K562 (cell line): ENCODE results near the gene CNPY4. TPM values are rescaled to one million over a fixed set of nuclear protein-coding genes. Genes with fewer than 3 reads are reported as not detected.

ENCODE experiments used
- DNMT1 ChIP-seq: fragments of 450-650 bp; IDR thresholded peaks from 2 replicates; pipeline ENCODE4 v1.6.1; 2016; ENCODE audit warnings: antibody characterized with exemption, mild to moderate bottlenecking
- ELF4 ChIP-seq: fragments of 450-650 bp; formaldehyde crosslinking; IDR thresholded peaks from 2 replicates; pipeline ENCODE4 v1.4.0; 2022; ENCODE audit warnings: missing genetic modification characterization
- HNRNPL ChIP-seq: fragments of 200-400 bp; formaldehyde crosslinking; IDR thresholded peaks from 2 replicates; pipeline ENCODE4 v1.6.1; 2017; ENCODE audit warnings: low read depth, mild to moderate bottlenecking, low read length
- KDM1A ChIP-seq, 2 experiments: fragments of 450-650 bp; IDR thresholded peaks; 2 replicates each; pipeline ENCODE4 v1.6.1; 2016; ENCODE audit warnings: mild to moderate bottlenecking in 2 of 2
- MITF ChIP-seq: IDR thresholded peaks from 2 replicates; pipeline ENCODE4 v1.6.1; 2014; ENCODE audit warnings: antibody characterized with exemption
- NCOA6 ChIP-seq: fragments of 450-650 bp; IDR thresholded peaks from 2 replicates; pipeline ENCODE4 v1.6.1; 2017; ENCODE audit warnings: mild to moderate bottlenecking
- NFIC ChIP-seq: fragments of 450-650 bp; IDR thresholded peaks from 2 replicates; pipeline ENCODE4 v1.6.1; 2017; ENCODE audit warnings: mild to moderate bottlenecking, inconsistent platforms
- PURB ChIP-seq: sonication (generic); formaldehyde crosslinking; IDR thresholded peaks from 2 replicates; pipeline ENCODE4 v1.9.0; 2021; ENCODE audit warnings: low read depth, mild to moderate bottlenecking, missing genetic modification reagents
- ZFP1 ChIP-seq: fragments of 450-650 bp; formaldehyde crosslinking; IDR thresholded peaks from 2 replicates; pipeline ENCODE4 v1.4.0; 2020; ENCODE audit warnings: mild to moderate bottlenecking, mixed read lengths
- ZNF740 ChIP-seq, 3 experiments: fragments of 200-800 bp in 1 of 3; sonication (Bioruptor generic) in 1 of 3; sonication (generic) in 1 of 3; formaldehyde crosslinking in 1 of 3; IDR thresholded peaks; 2 replicates each; pipeline versions ENCODE4 v1.6.1 to v1.8.0; 2016 to 2022; ENCODE audit warnings: mild to moderate bottlenecking in 2 of 3, missing compliant biosample characterization in 2 of 3, missing genetic modification characterization in 2 of 3, missing genetic modification reagents in 1 of 3
- polyA plus RNA-seq, 8 experiments: library from polyadenylated mRNA; depleted of rRNA in 4 of 8; stranded (reverse) in 5 of 8; unstranded in 3 of 8; fragments of >200 nt; fragmentation: Nextera tagmentation in 2 of 8; fragmentation: Illumina TruSeq in 1 of 8; extraction: Ambion mirVana in 2 of 8; extraction: Trizol in 1 of 8; gene quantifications; 2 replicates each; pipeline versions ENCODE4 v1.2.1 to v1.2.3, GENCODE V29; 2011 to 2014; ENCODE audit warnings: inconsistent platforms in 1 of 8, missing spikeins in 1 of 8
- total RNA-seq, 7 experiments: library from RNA; depleted of rRNA in 6 of 7; stranded (reverse); fragments of >200 nt in 6 of 7; fragmentation: Illumina TruSeq in 2 of 7; extraction: Trizol in 2 of 7; gene quantifications; 2 replicates each; pipeline versions ENCODE4 v1.2.1 to v1.2.3, GENCODE V29; 2011 to 2021; ENCODE audit warnings: low replicate concordance in 1 of 7
- TF ChIP-seq, protein P1 (sequence below), 2 experiments: fragments of 450-650 bp in 1 of 2; sonication (generic) in 1 of 2; formaldehyde crosslinking in 1 of 2; IDR thresholded peaks; 2 replicates each; pipeline versions ENCODE4 v1.7.1 to v1.9.0; 2016 to 2022; ENCODE audit warnings: inconsistent platforms in 1 of 2, mild to moderate bottlenecking in 1 of 2, missing genetic modification reagents in 1 of 2
- TF ChIP-seq, protein P2 (sequence below): fragments of 450-650 bp; IDR thresholded peaks from 2 replicates; pipeline ENCODE4 v1.6.1; 2016

CNPY4 gene
- total and polyA plus RNA-seq, 9 of the 15 experiments (the other 6 are each of a cell fraction or from before 2014, with no cell fraction given): 1.9 to 11.2 (median 7.0) TPM

DNA sequence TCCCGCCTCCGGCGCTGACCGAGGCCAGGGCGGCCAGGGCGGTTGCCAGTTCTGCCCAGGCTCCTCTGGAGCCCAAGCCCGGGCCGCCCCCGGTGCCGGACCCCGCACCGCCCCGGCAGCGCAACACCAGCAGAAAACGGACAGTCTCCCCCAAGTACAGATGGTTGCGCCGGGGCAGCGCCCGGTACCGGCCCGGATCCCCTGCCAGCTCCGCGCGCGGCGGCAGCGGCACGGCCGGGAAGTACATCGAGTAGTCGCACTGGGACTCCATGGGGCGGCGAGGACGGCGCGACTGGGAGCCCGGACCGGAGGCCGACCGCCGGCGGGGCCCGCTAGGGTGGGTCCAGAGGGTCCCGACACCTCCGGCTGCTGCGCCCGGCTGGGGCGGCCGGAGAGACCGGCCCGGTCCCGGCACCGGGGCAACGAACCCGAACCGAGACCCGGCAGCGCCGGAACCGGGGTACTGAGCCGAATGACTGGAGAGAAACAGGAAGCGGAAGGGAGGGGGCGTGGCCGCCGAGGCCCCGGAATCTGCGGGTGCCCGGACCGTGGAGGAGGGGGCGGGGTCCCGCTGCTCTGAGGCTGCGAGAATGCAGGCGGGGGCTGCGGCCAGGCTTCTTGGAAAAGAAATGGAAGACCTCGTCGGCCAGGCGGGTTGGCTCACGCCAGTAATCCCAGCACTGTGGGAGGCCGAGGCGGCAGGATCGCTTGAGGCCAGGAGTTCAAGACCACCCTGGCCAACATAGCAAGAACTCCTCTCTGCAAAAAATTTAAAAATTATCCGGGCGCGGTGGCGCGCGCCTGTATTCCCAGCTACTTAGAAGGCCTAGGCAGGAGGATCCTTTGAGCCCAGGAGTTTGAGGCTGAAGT is 39.0 kb downstream of the CNPY4 start, which contains the start of gene TRAPPC14 (continued):
- TF ChIP-seq, protein P1, sequence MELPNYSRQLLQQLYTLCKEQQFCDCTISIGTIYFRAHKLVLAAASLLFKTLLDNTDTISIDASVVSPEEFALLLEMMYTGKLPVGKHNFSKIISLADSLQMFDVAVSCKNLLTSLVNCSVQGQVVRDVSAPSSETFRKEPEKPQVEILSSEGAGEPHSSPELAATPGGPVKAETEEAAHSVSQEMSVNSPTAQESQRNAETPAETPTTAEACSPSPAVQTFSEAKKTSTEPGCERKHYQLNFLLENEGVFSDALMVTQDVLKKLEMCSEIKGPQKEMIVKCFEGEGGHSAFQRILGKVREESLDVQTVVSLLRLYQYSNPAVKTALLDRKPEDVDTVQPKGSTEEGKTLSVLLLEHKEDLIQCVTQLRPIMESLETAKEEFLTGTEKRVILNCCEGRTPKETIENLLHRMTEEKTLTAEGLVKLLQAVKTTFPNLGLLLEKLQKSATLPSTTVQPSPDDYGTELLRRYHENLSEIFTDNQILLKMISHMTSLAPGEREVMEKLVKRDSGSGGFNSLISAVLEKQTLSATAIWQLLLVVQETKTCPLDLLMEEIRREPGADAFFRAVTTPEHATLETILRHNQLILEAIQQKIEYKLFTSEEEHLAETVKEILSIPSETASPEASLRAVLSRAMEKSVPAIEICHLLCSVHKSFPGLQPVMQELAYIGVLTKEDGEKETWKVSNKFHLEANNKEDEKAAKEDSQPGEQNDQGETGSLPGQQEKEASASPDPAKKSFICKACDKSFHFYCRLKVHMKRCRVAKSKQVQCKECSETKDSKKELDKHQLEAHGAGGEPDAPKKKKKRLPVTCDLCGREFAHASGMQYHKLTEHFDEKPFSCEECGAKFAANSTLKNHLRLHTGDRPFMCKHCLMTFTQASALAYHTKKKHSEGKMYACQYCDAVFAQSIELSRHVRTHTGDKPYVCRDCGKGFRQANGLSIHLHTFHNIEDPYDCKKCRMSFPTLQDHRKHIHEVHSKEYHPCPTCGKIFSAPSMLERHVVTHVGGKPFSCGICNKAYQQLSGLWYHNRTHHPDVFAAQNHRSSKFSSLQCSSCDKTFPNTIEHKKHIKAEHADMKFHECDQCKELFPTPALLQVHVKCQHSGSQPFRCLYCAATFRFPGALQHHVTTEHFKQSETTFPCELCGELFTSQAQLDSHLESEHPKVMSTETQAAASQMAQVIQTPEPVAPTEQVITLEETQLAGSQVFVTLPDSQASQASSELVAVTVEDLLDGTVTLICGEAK (IDR thresholded peaks at IDR 0.05): peak; percentile 95
- TF ChIP-seq, protein P1 (CRISPR knock-in tag; IDR thresholded peaks at IDR 0.05): no peak
- TF ChIP-seq NCOA6 (no peak), ZNF740 (CRISPR knock-in tag; IDR thresholded peaks at IDR 0.05) (no peak), ZNF740 (tag; IDR thresholded peaks at IDR 0.05) (no peak), HNRNPL (no peak), PURB (CRISPR knock-in tag) (no peak), ZFP1 (CRISPR knock-in tag) (no peak), ELF4 (CRISPR knock-in tag) (no peak), NFIC (no peak; the same call in none of the 2 replicates), MITF (no peak), KDM1A (IDR thresholded peaks at IDR 0.05) (peak in 1 of 2 experiments; percentile 52; a peak in 3 of 4 replicates), DNMT1 (peak; percentile 79; the same call in 1 of the 2 replicates)
- TF ChIP-seq, protein P2, sequence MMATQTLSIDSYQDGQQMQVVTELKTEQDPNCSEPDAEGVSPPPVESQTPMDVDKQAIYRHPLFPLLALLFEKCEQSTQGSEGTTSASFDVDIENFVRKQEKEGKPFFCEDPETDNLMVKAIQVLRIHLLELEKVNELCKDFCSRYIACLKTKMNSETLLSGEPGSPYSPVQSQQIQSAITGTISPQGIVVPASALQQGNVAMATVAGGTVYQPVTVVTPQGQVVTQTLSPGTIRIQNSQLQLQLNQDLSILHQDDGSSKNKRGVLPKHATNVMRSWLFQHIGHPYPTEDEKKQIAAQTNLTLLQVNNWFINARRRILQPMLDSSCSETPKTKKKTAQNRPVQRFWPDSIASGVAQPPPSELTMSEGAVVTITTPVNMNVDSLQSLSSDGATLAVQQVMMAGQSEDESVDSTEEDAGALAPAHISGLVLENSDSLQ: no peak
